H1 (cell line): Measurements from ENCODE around the gene CD300E.

Experiments used
- CEBPB ChIP-seq: IDR thresholded peaks from 2 replicates; pipeline ENCODE4 v1.6.1; 2012; ENCODE audit warnings: low read depth, low read length
- POLR2A ChIP-seq, 2 experiments: IDR thresholded peaks; 1 replicate in 1 of 2; 2 replicates in 1 of 2; pipeline ENCODE4 v1.6.1; 2011; ENCODE audit warnings: low read depth in 2 of 2, low read length in 2 of 2, mild to moderate bottlenecking in 2 of 2; ENCODE audit errors: control extremely low read depth in 1 of 2
- POLR2AphosphoS5 ChIP-seq: IDR thresholded peaks from 2 replicates; pipeline ENCODE4 v1.6.1; 2011; ENCODE audit warnings: low read depth, low read length
- SUZ12 ChIP-seq: fragments of 200-600 bp; sonication (generic); IDR thresholded peaks from 2 replicates; pipeline ENCODE4 v1.6.1; 2012; ENCODE audit warnings: mild to moderate bottlenecking, inconsistent platforms, low read length, moderate library complexity, mixed read lengths
- TF ChIP-seq, protein P1 (sequence below), 3 experiments: IDR thresholded peaks; 1 replicate in 2 of 3; 2 replicates in 1 of 3; pipeline versions ENCODE4 v1.5.1 to v1.6.1; 2011; ENCODE audit warnings: low read length in 3 of 3, mild to moderate bottlenecking in 3 of 3, inconsistent platforms in 2 of 3, low read depth in 1 of 3, moderate library complexity in 1 of 3; ENCODE audit not compliant: insufficient read depth in 1 of 3; ENCODE audit errors: control extremely low read depth in 1 of 3

DNA sequence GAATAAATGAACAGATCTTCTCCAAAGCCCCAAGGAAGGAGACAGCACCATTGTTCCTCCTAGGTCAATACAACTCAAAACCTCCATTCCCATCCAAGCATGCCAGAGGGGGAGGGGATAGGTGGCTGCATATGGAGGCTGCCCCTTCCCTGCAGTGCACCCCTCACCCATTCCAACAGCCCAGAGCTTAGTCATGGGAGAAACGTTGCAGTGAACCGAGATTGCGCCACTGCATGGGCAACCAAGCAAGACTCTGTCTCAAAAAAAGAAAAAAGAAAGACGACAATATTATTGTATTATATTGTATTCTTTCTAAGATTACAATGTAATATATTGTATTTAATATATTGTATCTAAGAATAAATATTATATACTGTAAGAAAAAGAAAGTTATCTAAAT lies 36.4 kb upstream of the CD300E start:
- TF ChIP-seq, protein P1, sequence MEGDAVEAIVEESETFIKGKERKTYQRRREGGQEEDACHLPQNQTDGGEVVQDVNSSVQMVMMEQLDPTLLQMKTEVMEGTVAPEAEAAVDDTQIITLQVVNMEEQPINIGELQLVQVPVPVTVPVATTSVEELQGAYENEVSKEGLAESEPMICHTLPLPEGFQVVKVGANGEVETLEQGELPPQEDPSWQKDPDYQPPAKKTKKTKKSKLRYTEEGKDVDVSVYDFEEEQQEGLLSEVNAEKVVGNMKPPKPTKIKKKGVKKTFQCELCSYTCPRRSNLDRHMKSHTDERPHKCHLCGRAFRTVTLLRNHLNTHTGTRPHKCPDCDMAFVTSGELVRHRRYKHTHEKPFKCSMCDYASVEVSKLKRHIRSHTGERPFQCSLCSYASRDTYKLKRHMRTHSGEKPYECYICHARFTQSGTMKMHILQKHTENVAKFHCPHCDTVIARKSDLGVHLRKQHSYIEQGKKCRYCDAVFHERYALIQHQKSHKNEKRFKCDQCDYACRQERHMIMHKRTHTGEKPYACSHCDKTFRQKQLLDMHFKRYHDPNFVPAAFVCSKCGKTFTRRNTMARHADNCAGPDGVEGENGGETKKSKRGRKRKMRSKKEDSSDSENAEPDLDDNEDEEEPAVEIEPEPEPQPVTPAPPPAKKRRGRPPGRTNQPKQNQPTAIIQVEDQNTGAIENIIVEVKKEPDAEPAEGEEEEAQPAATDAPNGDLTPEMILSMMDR (IDR thresholded peaks at IDR 0.05; ENCODE audit: control extremely low read depth in 1 of 3, insufficient read depth in 1 of 3, low read depth in 1 of 3, low read length in 3 of 3), result no peak
- TF ChIP-seq CEBPB, result no peak
- TF ChIP-seq SUZ12, result no peak
- TF ChIP-seq POLR2A (IDR thresholded peaks at IDR 0.05; ENCODE audit: control extremely low read depth in 1 of 2, low read depth in 2 of 2, low read length in 2 of 2), result no peak
- no peak for TF ChIP-seq POLR2AphosphoS5
